ENCODE measurements around the gene TMEM229B.

- TF ChIP-seq CTCF (IDR thresholded peaks at IDR 0.05; ENCODE audit: poor library complexity, severe bottlenecking), result no peak
- no peak for TF ChIP-seq REST (IDR thresholded peaks at IDR 0.05; ENCODE audit: borderline replicate concordance)
- no peak for TF ChIP-seq RAD21 (conservative IDR thresholded peaks at IDR 0.05)
- TF ChIP-seq TAF1 (IDR thresholded peaks at IDR 0.05; ENCODE audit: low read depth), result no peak
- TF ChIP-seq EZH2 (IDR thresholded peaks at IDR 0.05; ENCODE audit: borderline replicate concordance, insufficient read depth, low read length, poor library complexity, severe bottlenecking), result no peak
Measured at GRCh38 chr14:67464879-67465278, 23.6 kb downstream of the TMEM229B start.

Measured in neural cell (in vitro differentiated cells).